Fibroblast of lung (primary cell): ENCODE data around the gene C3orf20.

ENCODE experiments used
- EZH2 ChIP-seq: IDR thresholded peaks from 2 replicates; pipeline ENCODE4 v1.5.1; 2012; ENCODE audit warnings: low read length, control low read depth, mild to moderate bottlenecking; ENCODE audit errors: missing control alignments
- TF ChIP-seq, protein P1 (sequence below), 2 donors: IDR thresholded peaks in 1 of 2; conservative IDR thresholded peaks in 1 of 2; 1 replicate in 1 of 2; 2 replicates in 1 of 2; pipeline ENCODE4 v1.5.1; 2011 to 2012; ENCODE audit warnings: low read length in 2 of 2, control low read depth in 1 of 2, inconsistent platforms in 1 of 2, low read depth in 1 of 2, mild to moderate bottlenecking in 1 of 2

DNA sequence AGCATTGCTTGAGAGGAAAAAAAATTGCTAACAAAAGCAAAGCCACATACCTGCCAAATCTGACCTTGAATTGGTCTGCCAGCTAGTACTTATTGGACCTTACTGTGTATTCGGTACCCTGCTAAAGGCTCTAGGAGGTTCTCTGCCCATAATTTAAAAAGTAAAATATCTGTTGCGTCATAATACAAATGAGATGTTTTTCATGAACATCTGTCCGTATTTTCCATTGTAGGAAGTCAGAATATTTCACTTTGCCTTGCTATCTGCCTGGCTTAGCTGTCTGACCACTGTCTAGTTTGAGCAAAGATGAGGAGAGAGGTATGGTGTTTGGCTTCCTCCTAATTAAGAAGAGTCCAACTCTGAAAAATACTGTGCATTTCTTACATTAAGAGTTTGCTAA lies 10.8 kb upstream of the C3orf20 start:
- TF ChIP-seq, protein P1, sequence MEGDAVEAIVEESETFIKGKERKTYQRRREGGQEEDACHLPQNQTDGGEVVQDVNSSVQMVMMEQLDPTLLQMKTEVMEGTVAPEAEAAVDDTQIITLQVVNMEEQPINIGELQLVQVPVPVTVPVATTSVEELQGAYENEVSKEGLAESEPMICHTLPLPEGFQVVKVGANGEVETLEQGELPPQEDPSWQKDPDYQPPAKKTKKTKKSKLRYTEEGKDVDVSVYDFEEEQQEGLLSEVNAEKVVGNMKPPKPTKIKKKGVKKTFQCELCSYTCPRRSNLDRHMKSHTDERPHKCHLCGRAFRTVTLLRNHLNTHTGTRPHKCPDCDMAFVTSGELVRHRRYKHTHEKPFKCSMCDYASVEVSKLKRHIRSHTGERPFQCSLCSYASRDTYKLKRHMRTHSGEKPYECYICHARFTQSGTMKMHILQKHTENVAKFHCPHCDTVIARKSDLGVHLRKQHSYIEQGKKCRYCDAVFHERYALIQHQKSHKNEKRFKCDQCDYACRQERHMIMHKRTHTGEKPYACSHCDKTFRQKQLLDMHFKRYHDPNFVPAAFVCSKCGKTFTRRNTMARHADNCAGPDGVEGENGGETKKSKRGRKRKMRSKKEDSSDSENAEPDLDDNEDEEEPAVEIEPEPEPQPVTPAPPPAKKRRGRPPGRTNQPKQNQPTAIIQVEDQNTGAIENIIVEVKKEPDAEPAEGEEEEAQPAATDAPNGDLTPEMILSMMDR (conservative IDR thresholded peaks at IDR 0.05 in 1 of 2, IDR thresholded peaks at IDR 0.05 in 1 of 2; ENCODE audit: low read depth in 1 of 2, low read length in 2 of 2), result no peak
- no peak for TF ChIP-seq EZH2
